HepG2 (cell line): ENCODE data around the gene NARS2. TPM values are rescaled to one million over a fixed set of nuclear protein-coding genes. Genes with fewer than 3 reads are reported as not detected.

Source experiments
- ATAC-seq: fragments of 200-7000 bp; cut with Tn5 transposase; 3 replicates; pipeline ENCODE4 v1.9.1; 2020; ENCODE audit warnings: mild to moderate bottlenecking, moderate library complexity
- BruUV-seq: library from RNA; stranded (reverse); fragments of 400-500 nt; replicated peaks from 2 replicates; lab custom pipeline; 2021; lab: Mats Ljungman, UMichigan
- CTCF ChIA-PET: fragments of 300-600 bp; formaldehyde crosslinking; extraction: SDS; loops from one replicate; lab custom pipeline; 2021; ENCODE audit warnings: low total read pairs, inconsistent platforms, low intra/inter-chr PET ratio; lab: Yijun Ruan, JAX
- POLR2A ChIA-PET: fragments of 350-600 bp; sonication (Branson Sonifier 250); formaldehyde crosslinking; loops from one replicate; lab custom pipeline; 2020; ENCODE audit warnings: antibody characterized with exemption, inconsistent platforms; lab: Yijun Ruan, JAX
- DNase-seq: peaks from one replicate; pipeline ENCODE4 v3.0.0-alpha.2; 2015; ENCODE audit warnings: low spot score
- FAIRE-seq: peaks from 3 replicates; lab custom pipeline; 2011; peaks lifted over from hg19 to GRCh38; lab: Jason Lieb, UNC
- H2AFZ ChIP-seq: one replicate; pipeline ENCODE4 v1.6.1; 2011; ENCODE audit warnings: low read length, inconsistent platforms
- H3K27ac ChIP-seq: fragments of 300-600 bp; 3 replicates; pipeline ENCODE4 v1.8.0; 2011; ENCODE audit warnings: mixed run types, mild to moderate bottlenecking, mixed read lengths, low read length, inconsistent platforms; ENCODE audit not compliant: insufficient read depth; ENCODE audit errors: extremely low read length
- H3K27me3 ChIP-seq, 2 experiments: fragments of 200-600 bp in 1 of 2; 2 replicates in 1 of 2; 3 replicates in 1 of 2; pipeline versions ENCODE4 v1.6.0 to v1.8.0; 2011; ENCODE audit warnings: low read length in 2 of 2, mild to moderate bottlenecking in 2 of 2, moderate library complexity in 2 of 2, inconsistent platforms in 1 of 2; ENCODE audit not compliant: insufficient read depth in 2 of 2, control insufficient read depth in 1 of 2
- H3K36me3 ChIP-seq, 2 experiments: fragments of 200-600 bp in 1 of 2; replicated peaks in 1 of 2; 2 replicates in 1 of 2; 3 replicates in 1 of 2; pipeline versions ENCODE4 v1.5.1 to v1.8.0; 2011; ENCODE audit warnings: low read length in 2 of 2, inconsistent platforms in 1 of 2; ENCODE audit not compliant: insufficient read depth in 2 of 2, control insufficient read depth in 1 of 2
- H3K4me1 ChIP-seq: 2 replicates; pipeline ENCODE4 v1.5.1; 2012; ENCODE audit warnings: low read length, inconsistent platforms; ENCODE audit not compliant: insufficient read depth
- H3K4me2 ChIP-seq: 2 replicates; pipeline ENCODE4 v1.6.0; 2011; ENCODE audit warnings: low read depth, low read length, inconsistent platforms
- H3K4me3 ChIP-seq, 3 experiments: fragments of 200-600 bp in 1 of 3; sonication (generic), shearing (Covaris generic) in 1 of 3; replicated peaks in 1 of 3; 2 replicates each; pipeline ENCODE4 v1.5.1; 2011 to 2016; ENCODE audit warnings: low read length in 3 of 3, inconsistent platforms in 2 of 3, low read depth in 2 of 3, mild to moderate bottlenecking in 2 of 3, control low read depth in 1 of 3, mixed read lengths in 1 of 3; ENCODE audit not compliant: insufficient read depth in 1 of 3
- H3K79me2 ChIP-seq: one replicate; pipeline ENCODE4 v1.6.1; 2011; ENCODE audit warnings: low read length, inconsistent platforms; ENCODE audit not compliant: insufficient read depth
- H3K9ac ChIP-seq: 2 replicates; pipeline ENCODE4 v1.6.0; 2011; ENCODE audit warnings: mild to moderate bottlenecking, low read depth, low read length, inconsistent platforms; ENCODE audit not compliant: insufficient read depth
- H3K9me3 ChIP-seq: 2 replicates; pipeline ENCODE4 v1.5.1; 2012; ENCODE audit warnings: mild to moderate bottlenecking, low read length
- H4K20me1 ChIP-seq: 2 replicates; pipeline ENCODE4 v1.6.0; 2011; ENCODE audit warnings: inconsistent platforms, mild to moderate bottlenecking, low read length, moderate library complexity; ENCODE audit not compliant: insufficient read depth
- ATF7 ChIP-seq, 2 experiments: fragments of 450-650 bp in 1 of 2; sonication (generic) in 1 of 2; formaldehyde crosslinking in 1 of 2; IDR thresholded peaks; 2 replicates each; pipeline versions ENCODE4 v1.4.0 to v1.6.1; 2016 to 2020; ENCODE audit warnings: antibody characterized with exemption in 1 of 2, mild to moderate bottlenecking in 1 of 2, missing genetic modification reagents in 1 of 2
- CBX1 ChIP-seq: IDR thresholded peaks from one replicate; pipeline ENCODE4 v1.6.1; 2016; ENCODE audit warnings: antibody characterized with exemption, low read depth
- ETV5 ChIP-seq: IDR thresholded peaks from 2 replicates; pipeline ENCODE4 v1.6.1; 2018; ENCODE audit warnings: missing biosample characterization, missing genetic modification reagents, inconsistent platforms, borderline replicate concordance
- HNF4A ChIP-seq: sonication (generic); formaldehyde crosslinking; IDR thresholded peaks from 2 replicates; pipeline ENCODE4 v1.4.0; 2020; ENCODE audit warnings: missing genetic modification reagents
- PLRG1 ChIP-seq: fragments of 450-650 bp; conservative IDR thresholded peaks from 2 replicates; pipeline ENCODE4 v1.6.1; 2016
- PRPF4 ChIP-seq: fragments of 200-400 bp; formaldehyde crosslinking; IDR thresholded peaks from 2 replicates; pipeline ENCODE4 v1.6.1; 2016; ENCODE audit warnings: low read length, low read depth; ENCODE audit not compliant: poor library complexity, severe bottlenecking
- RFXAP ChIP-seq: sonication (generic); formaldehyde crosslinking; IDR thresholded peaks from 2 replicates; pipeline ENCODE4 v1.4.0; 2020; ENCODE audit warnings: missing genetic modification reagents, borderline replicate concordance
- TSC22D2 ChIP-seq: sonication (generic); formaldehyde crosslinking; IDR thresholded peaks from 2 replicates; pipeline ENCODE4 v1.5.1; 2020; ENCODE audit warnings: missing genetic modification reagents, mild to moderate bottlenecking, borderline replicate concordance
- ZBTB42 ChIP-seq: sonication (generic); formaldehyde crosslinking; IDR thresholded peaks from 2 replicates; pipeline ENCODE4 v1.5.0; 2020; ENCODE audit warnings: mild to moderate bottlenecking, missing genetic modification reagents
- ZC3H13 ChIP-seq: sonication (generic); formaldehyde crosslinking; IDR thresholded peaks from 2 replicates; pipeline ENCODE4 v1.8.1; 2023; ENCODE audit warnings: mild to moderate bottlenecking, missing genetic modification reagents, moderate library complexity
- ZNF318 ChIP-seq: sonication (generic); formaldehyde crosslinking; IDR thresholded peaks from 2 replicates; pipeline ENCODE4 v1.4.0; 2020; ENCODE audit warnings: mild to moderate bottlenecking, missing genetic modification reagents
- ZNF556 ChIP-seq: sonication (generic); formaldehyde crosslinking; IDR thresholded peaks from 2 replicates; pipeline ENCODE4 v1.4.0; 2020; ENCODE audit warnings: mild to moderate bottlenecking, missing genetic modification reagents, borderline replicate concordance
- ZNF879 ChIP-seq: sonication (generic); formaldehyde crosslinking; IDR thresholded peaks from 2 replicates; pipeline ENCODE4 v1.8.1; 2023; ENCODE audit warnings: missing genetic modification reagents
- WGBS: methylation state at CpG from one replicate; pipeline ENCODE4 v1.1.6; 2017; ENCODE audit warnings: low lambda C conversion rate; 5-methylcytosine and 5-hydroxymethylcytosine counted together
- in situ Hi-C: cut with HindIII; loops from 2 replicates; pipeline ENCODE4 v1.10.0; 2017; ENCODE audit warnings: low pct_unique_long_range_greater_than_20kb; ENCODE audit not compliant: extremely low pct_ligation_motif_present
- intact Hi-C: fragments of 100-400 bp; cut with micrococcal nuclease; formaldehyde crosslinking; loops from one replicate; pipeline ENCODE4 v1.10.0; 2022; ENCODE audit not compliant: unreplicated experiment
- polyA plus RNA-seq, 8 experiments: library from polyadenylated mRNA; depleted of rRNA in 3 of 8; stranded (reverse) in 7 of 8; unstranded in 1 of 8; fragments of >200 nt; fragmentation: Illumina TruSeq in 4 of 8; extraction: Trizol in 4 of 8; gene quantifications; 2 replicates each; pipeline versions ENCODE4 v1.2.1 to v1.2.3, GENCODE V29; 2011 to 2016; ENCODE audit warnings: low read depth in 4 of 8, missing spikeins in 1 of 8, mixed read lengths in 1 of 8; ENCODE audit not compliant: insufficient read depth in 1 of 8
- total RNA-seq, 5 experiments: library from RNA; depleted of rRNA; stranded (reverse); fragments of >200 nt; fragmentation: Illumina TruSeq; extraction: Trizol; gene quantifications; 2 replicates each; pipeline ENCODE4 v1.2.3, GENCODE V29; 2016; ENCODE audit warnings: low read depth in 1 of 5
- TF ChIP-seq, protein P1 (sequence below): sonication (generic); formaldehyde crosslinking; IDR thresholded peaks from 2 replicates; pipeline ENCODE4 v1.8.0; 2022; ENCODE audit warnings: mild to moderate bottlenecking, missing genetic modification reagents, moderate library complexity

NARS2 gene
- total and polyA plus RNA-seq, 2 of the 13 experiments (the other 11 are each of a cell fraction or from before 2014, with no cell fraction given), result 45.9 to 65.0 TPM

- TF ChIP-seq ZBTB42 (CRISPR knock-in tag), result no peak
- no peak for TF ChIP-seq CBX1
- TF ChIP-seq PLRG1, result no peak
- TF ChIP-seq ETV5 (CRISPR knock-in tag), result no peak
- no peak for TF ChIP-seq ZNF556 (CRISPR knock-in tag)
- TF ChIP-seq, all 625 proteins: peak for 0
These were observed 104.8 kb downstream of the NARS2 start (continued) for GRCh38 chr11:78469896-78470295.

DNA sequence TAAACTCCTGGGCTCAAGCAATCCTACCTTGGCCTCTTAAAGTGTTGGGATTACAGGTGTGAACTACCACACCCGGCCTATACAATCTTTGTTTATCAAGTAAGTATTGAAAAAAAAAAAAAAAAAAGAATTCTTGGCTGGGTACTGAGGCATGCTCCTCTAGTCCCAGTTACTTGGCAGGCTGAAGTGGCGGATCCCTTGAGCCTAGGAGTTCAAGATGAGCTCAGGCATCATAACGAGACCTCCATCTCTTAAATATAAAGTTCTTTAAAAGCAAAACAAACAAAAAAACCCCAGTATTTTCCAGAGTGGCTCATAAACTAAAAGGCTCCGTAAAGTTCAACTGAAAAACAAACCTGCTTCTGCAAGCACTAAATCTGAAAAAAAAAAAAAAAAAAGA is 106.7 kb downstream of the NARS2 start:
- CTCF ChIA-PET, result no interaction called here
- no peak for DNase-seq
- Histone ChIP-seq H3K36me3 (peaks cover 11 to 35% of the 10 kb centered on the region in 2 experiments; a peak in 4 of 5 replicates), H3K9ac (no peak overlapping the region), H3K4me3 (no peak overlapping the region), H4K20me1 (no peaks in the 10 kb centered on the region), H3K27me3 (no peaks in the 10 kb centered on the region), H3K79me2 (no peaks in the 10 kb centered on the region), H3K4me1 (peaks cover 7% of the 10 kb centered on the region), H3K4me2 (no peak overlapping the region), H3K9me3 (no peaks in the 10 kb centered on the region), H2AFZ (no peak overlapping the region), H3K27ac (no peak overlapping the region)
- BruUV-seq, result no TSS peak
- FAIRE-seq, result no peak
- intact Hi-C loops, result no loop called here
- WGBS, result 98% methylated on average over 4 of the region's 4 CpGs
- TF ChIP-seq PRPF4 (no peak), ZNF318 (CRISPR knock-in tag) (no peak), ZNF879 (CRISPR knock-in tag) (no peak), ATF7 (IDR thresholded peaks at IDR 0.05) (no peak), ATF7 (CRISPR knock-in tag; IDR thresholded peaks at IDR 0.05) (no peak), HNF4A (no peak), TSC22D2 (CRISPR knock-in tag) (no peak), RFXAP (CRISPR knock-in tag) (no peak), ZC3H13 (CRISPR knock-in tag) (no peak)
- TF ChIP-seq, protein P1, sequence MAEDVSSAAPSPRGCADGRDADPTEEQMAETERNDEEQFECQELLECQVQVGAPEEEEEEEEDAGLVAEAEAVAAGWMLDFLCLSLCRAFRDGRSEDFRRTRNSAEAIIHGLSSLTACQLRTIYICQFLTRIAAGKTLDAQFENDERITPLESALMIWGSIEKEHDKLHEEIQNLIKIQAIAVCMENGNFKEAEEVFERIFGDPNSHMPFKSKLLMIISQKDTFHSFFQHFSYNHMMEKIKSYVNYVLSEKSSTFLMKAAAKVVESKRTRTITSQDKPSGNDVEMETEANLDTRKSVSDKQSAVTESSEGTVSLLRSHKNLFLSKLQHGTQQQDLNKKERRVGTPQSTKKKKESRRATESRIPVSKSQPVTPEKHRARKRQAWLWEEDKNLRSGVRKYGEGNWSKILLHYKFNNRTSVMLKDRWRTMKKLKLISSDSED (CRISPR knock-in tag), result no peak
- no peak for ATAC-seq
- POLR2A ChIA-PET, result no interaction called here
- in situ Hi-C loops, result no loop called here
